Activated naive CD4-positive, alpha-beta T cell treated with anti-CD3 and anti-CD28 coated beads, Interleukin-2, amount 50 U/mL, for 72 hours (primary cell): ENCODE measurements around the gene C10orf120. TPM values are rescaled to one million over a fixed set of nuclear protein-coding genes. Genes with fewer than 3 reads are reported as not detected.

ENCODE experiments used
- ATAC-seq, 2 donors: fragments of 150-1000 bp; cut with Tn5 transposase; 2 replicates each; pipeline ENCODE4 v1.10.0; 2021; ENCODE audit warnings: mild to moderate bottlenecking in 2 of 2, moderate library complexity in 2 of 2
- DNase-seq, 2 donors: peaks; one replicate each; pipeline ENCODE4 v3.0.0; 2021 to 2022; ENCODE audit warnings: low spot score in 2 of 2
- H3K27ac Mint-ChIP-seq, 2 donors: one replicate each; pipeline ENCODE4 v1.8.0; 2022; ENCODE audit warnings: mild to moderate bottlenecking in 2 of 2, mixed read lengths in 2 of 2
- H3K36me3 Mint-ChIP-seq, 2 donors: one replicate each; pipeline ENCODE4 v1.8.0; 2022; ENCODE audit warnings: mixed read lengths in 2 of 2
- H3K9me3 Mint-ChIP-seq, 2 donors: one replicate each; pipeline ENCODE4 v1.8.0; 2022; ENCODE audit warnings: mixed read lengths in 2 of 2
- total RNA-seq, 2 donors: library from RNA; stranded (reverse); gene quantifications; one replicate each; pipeline ENCODE4 v1.2.3, GENCODE V29; 2022

Gene C10orf120
- total RNA-seq, 2 donors from 2014 or later, result not detected

GRCh38 chr10:122672655-122673054, 27.0 kb downstream of the C10orf120 start:
- Mint-ChIP-seq H3K9me3 (no peaks in the 10 kb centered on the region), H3K27ac (no peak overlapping the region), H3K36me3 (no peaks in the 10 kb centered on the region)
- ATAC-seq, result no peak
- no peak for DNase-seq

- no peaks in the 10 kb centered on the region for H3K36me3 Mint-ChIP-seq
- no peak overlapping the region for H3K27ac Mint-ChIP-seq
- DNase-seq (no peak), ATAC-seq (no peak)
- H3K9me3 Mint-ChIP-seq, result no peaks in the 10 kb centered on the region
These were observed 28.3 kb downstream of the C10orf120 start for GRCh38 chr10:122671355-122671754.

DNA sequence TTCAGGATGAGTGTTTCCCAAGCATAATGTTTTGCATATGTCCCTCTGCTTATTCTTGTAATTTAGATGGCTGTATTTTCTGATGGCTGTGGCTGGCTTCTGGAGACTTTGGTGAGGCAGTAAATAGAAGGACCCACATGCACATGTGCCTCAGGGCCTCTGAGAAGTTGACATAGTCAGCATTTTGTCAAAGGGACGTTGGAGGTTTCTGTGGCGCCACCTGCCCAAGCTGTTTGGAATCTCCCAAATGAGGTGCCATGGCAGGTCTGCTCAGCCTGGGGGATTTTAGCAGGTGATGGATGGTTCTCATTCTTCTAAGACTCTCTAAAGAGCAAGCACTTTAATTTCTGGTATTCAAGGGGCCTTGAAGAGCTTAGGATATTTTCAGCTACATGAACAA, 29.8 kb downstream of the C10orf120 start:
- DNase-seq, result no peak
- no peak for ATAC-seq
- Mint-ChIP-seq H3K9me3 (no peaks in the 10 kb centered on the region), H3K27ac (no peak overlapping the region), H3K36me3 (no peaks in the 10 kb centered on the region)

DNA sequence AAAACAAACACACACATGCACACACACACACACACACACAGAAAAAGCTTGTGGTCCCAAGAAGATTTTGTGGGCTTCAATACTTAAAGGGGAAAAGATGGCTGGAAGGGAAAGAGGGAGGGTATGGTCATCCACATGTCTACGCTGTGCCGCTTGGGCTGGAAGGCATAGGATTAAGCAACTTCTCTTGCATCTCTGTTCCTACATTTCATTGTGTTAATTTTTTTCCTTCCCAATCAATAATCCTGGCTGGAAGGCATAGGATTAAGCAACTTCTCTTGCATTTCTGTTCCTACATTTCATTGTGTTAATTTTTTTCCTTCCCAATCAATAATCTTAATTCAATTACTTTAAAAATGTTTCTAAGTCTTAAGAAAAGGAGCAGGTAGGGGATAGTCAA, 30.6 kb downstream of the C10orf120 start:
- no peaks in the 10 kb centered on the region for H3K9me3 Mint-ChIP-seq
- no peaks in the 10 kb centered on the region for H3K36me3 Mint-ChIP-seq

DNA sequence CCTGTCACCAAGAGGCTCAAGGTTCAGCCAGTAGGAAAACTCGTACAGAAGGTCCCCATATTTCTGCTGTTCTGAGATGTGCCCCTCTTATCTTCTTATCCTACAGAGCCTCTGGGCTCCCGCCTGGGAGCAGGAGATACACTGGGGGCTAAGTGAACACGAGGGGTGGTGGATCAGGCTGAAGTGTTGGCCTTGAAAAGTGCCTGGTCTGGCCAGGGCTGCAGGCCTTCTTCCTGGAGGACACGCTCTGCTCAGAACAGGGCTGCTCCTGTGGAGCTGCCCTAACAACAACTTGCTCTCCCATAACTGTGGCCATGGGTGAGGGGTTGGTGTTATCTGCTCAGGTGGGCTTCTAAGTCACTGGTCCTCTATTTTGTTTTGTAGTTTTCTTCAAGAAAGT, 33.7 kb downstream of the C10orf120 start:
- no peak for DNase-seq
- no peak overlapping the region for H3K27ac Mint-ChIP-seq
- no peaks in the 10 kb centered on the region for H3K36me3 Mint-ChIP-seq
- no peak for ATAC-seq
- no peaks in the 10 kb centered on the region for H3K9me3 Mint-ChIP-seq

More for the DNA sequence above, 30.6 kb downstream of the C10orf120 start:
- no peak for DNase-seq
- no peak for ATAC-seq
- no peak overlapping the region for H3K27ac Mint-ChIP-seq

GRCh38 chr10:122665329-122665860, 34.3 kb downstream of the C10orf120 start:
- no peaks in the 10 kb centered on the region for H3K36me3 Mint-ChIP-seq
- ATAC-seq, result no peak
- DNase-seq, result no peak
- H3K9me3 Mint-ChIP-seq, result no peaks in the 10 kb centered on the region
- H3K27ac Mint-ChIP-seq, result no peak overlapping the region

DNA sequence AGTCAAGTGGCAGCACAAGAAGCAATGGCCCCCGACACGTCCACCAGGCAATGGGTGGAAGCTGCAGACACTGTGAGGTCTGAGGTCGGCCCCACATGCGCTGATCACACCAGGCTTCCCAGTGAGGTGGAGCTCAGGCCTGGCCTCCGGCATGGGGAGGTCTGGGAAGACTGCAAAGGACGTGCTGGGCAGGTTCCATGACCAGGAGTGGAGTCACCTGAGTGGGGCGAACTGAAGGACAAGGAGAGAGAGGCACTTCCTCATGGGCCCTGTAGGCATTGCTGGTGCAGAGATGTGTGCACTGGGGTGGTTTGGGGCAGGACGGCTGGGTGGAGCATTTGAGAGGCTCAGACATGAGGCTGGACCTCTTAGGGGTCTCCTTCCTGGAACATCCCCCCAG, 35.1 kb downstream of the C10orf120 start:
- Mint-ChIP-seq H3K9me3 (no peaks in the 10 kb centered on the region), H3K27ac (no peak overlapping the region), H3K36me3 (no peaks in the 10 kb centered on the region)
- no peak for DNase-seq
- ATAC-seq, result no peak

- H3K9me3 Mint-ChIP-seq, result no peaks in the 10 kb centered on the region
- H3K27ac Mint-ChIP-seq, result no peak overlapping the region
- no peak for ATAC-seq
- H3K36me3 Mint-ChIP-seq, result no peaks in the 10 kb centered on the region
- DNase-seq, result no peak
These were observed 36.0 kb downstream of the C10orf120 start for GRCh38 chr10:122663516-122664130.

DNA sequence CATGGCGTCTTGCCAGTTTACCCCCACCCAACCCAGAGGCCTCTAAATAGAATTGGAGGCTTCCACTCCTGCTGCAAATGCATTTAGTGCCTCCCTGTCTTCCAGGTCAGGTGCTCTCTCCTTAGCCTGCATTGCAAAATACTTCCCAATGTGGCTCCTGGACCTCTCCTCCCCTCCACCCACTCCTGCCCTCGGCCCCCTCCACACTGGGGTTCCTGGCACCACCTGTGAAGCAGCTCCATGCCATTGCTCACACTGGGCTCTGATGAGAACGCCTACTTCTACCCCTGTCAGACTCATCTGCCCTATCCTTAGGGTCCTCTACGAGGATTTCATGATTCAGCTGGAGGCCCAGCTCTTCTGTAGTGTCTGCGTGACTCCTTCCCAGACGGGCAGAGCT, 37.4 kb downstream of the C10orf120 start:
- Mint-ChIP-seq H3K27ac (no peak overlapping the region), H3K36me3 (no peaks in the 10 kb centered on the region), H3K9me3 (no peaks in the 10 kb centered on the region)
- ATAC-seq (no peak), DNase-seq (peak in 1 of 2 donors; percentile 14)

DNA sequence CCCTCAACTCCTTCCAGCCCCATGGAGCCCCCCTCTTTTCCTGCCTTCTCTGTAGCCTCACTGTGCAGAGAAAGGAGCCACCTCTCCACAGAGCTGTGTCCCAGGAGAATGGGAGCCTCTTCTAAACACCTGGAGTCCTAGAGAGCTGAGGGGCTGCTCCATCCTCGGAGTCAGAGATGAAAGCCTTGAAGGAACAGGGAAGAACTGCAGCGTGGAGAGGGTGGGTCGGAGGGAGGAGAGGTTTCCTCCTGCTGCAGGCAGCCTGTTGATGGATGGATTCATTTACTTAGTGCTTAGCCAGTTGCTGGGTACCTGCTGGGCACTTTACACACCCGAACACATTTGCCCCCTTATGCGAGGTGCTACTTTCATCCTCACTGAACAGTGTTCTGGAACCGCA, 39.0 kb downstream of the C10orf120 start:
- Mint-ChIP-seq H3K9me3 (no peaks in the 10 kb centered on the region), H3K36me3 (no peaks in the 10 kb centered on the region), H3K27ac (no peak overlapping the region)
- DNase-seq (peak in 1 of 2 donors; percentile 26), ATAC-seq (no peak)

DNA sequence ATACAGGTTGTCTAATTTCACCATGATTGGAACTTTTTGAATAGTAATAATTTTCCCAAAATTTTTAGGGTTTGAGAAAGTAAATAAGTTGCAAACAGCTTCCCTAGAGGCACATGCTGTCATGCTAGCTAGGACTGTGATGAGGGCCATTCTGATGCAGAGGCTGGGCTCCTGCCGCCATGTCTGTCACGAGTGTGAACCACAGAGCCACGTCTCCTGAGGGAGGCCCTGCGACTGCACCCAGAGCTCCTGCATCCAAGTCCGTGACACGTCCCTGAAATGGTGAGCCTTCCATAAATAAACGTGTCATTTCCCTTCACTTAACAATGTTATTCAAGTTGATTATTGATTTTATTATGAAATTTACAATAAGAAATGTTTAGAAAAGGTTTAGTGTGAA, 40.0 kb downstream of the C10orf120 start:
- ATAC-seq (no peak), DNase-seq (no peak)
- Mint-ChIP-seq H3K36me3 (no peaks in the 10 kb centered on the region), H3K9me3 (no peaks in the 10 kb centered on the region), H3K27ac (no peak overlapping the region)

DNA sequence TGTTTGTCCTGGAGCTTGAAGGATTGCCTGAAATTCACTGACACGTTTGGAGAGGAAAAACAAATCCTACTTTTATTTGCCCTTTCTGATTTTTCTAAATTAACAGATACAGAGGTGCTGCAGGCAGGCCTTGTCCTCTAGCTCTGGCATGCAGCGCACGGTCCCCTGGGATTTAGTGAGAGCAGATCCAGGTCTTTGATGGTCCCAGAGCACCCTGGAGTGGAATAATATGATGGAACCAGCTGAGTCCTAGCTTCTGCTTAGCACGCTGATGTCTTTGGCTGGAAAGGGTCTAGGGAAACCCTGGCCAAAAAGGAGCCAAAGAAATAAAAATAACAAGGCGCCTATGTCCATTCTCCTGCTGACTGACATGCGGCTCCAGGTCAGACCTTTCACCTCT, 40.5 kb downstream of the C10orf120 start:
- no peaks in the 10 kb centered on the region for H3K36me3 Mint-ChIP-seq
- H3K27ac Mint-ChIP-seq, result no peak overlapping the region
- H3K9me3 Mint-ChIP-seq, result no peaks in the 10 kb centered on the region
- ATAC-seq, result no peak
- DNase-seq, result peak in 1 of 2 donors; percentile 11

DNA sequence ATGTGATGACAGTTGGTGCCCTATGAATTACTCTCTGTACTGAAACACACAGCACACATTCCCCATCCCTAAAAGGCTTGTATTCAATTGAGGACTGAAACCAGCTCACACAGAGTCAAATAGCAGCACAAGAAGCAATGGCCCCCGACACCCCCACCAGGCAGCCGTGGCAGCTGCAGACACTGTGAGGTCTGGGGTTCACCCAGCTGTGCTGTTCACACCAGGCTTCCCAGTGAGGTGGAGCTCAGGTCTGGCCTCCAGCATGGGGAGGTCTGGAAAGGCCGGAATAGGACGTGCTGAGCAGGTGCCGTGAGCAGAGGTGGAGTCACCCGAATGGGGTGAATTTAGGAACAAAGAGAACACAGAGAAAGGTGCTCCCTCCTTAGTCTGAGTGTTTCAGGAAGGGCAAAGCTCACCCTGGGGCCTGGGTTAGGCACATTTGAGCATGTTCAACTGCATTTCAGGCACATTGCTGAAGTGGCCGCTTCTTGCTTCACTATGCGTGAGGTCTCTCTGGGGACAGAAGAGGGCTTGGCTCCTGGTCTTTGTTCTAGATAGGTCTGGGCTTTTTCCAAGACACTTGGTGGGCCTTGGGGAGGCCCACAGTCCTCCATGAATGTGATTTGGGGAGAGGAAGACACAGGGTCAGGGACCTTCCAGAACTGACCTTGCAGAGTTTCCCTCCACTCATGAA, 41.1 kb downstream of the C10orf120 start:
- Mint-ChIP-seq H3K36me3 (no peaks in the 10 kb centered on the region), H3K27ac (no peak overlapping the region), H3K9me3 (no peaks in the 10 kb centered on the region)
- ATAC-seq, result no peak
- peak in 1 of 2 donors; percentile 21 for DNase-seq

GRCh38 chr10:122657729-122658128, 41.9 kb downstream of the C10orf120 start:
- no peak overlapping the region for H3K27ac Mint-ChIP-seq
- no peaks in the 10 kb centered on the region for H3K9me3 Mint-ChIP-seq
- H3K36me3 Mint-ChIP-seq, result no peaks in the 10 kb centered on the region
- no peak for ATAC-seq
- DNase-seq, result peak in 1 of 2 donors; percentile 4

- H3K27ac Mint-ChIP-seq, result no peak overlapping the region
- DNase-seq, result no peak
- no peaks in the 10 kb centered on the region for H3K36me3 Mint-ChIP-seq
- ATAC-seq, result no peak
- no peaks in the 10 kb centered on the region for H3K9me3 Mint-ChIP-seq
These were observed 42.4 kb downstream of the C10orf120 start for GRCh38 chr10:122657255-122657654.

DNA sequence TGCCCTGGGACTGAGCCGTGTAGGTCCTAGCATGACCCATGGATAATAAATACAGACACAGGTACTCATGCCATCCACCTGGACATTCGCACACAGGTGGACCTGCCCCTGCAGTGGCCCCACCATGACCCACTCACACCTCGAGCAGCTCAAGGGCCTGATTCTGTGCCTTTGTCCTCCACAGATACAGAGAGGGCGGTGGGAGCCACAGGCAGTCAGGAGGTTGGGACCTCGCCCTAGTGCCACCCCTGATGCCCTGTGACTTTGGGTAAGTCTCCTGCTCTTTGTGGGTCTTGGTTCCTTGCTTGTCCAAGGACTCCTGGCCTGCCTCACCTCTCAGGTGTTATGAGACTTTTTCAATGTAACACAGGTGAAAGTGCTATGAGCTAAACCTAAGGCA, 42.9 kb downstream of the C10orf120 start:
- no peak for ATAC-seq
- H3K27ac Mint-ChIP-seq, result no peak overlapping the region
- no peaks in the 10 kb centered on the region for H3K36me3 Mint-ChIP-seq
- DNase-seq, result peak in 1 of 2 donors; percentile 6
- H3K9me3 Mint-ChIP-seq, result peaks cover 0 to 4% of the 10 kb centered on the region in 2 donors

- Mint-ChIP-seq H3K27ac (no peak overlapping the region), H3K9me3 (peaks cover 0 to 4% of the 10 kb centered on the region in 2 donors), H3K36me3 (no peaks in the 10 kb centered on the region)
- no peak for DNase-seq
- ATAC-seq, result no peak
These were observed 43.3 kb downstream of the C10orf120 start for GRCh38 chr10:122656308-122656705.
